Hippocampal formation (tissue), 2 donors: ENCODE data around the gene CALN1.
"Not testable (repeated sequence)": the region's sequence is repeated elsewhere in the genome, so short reads cannot be mapped to it uniquely, and the experiment has no call there.

ENCODE experiments used
- DNase-seq, 2 donors: peaks; one replicate each; lab custom pipeline; 2025; lab: John Stamatoyannopoulos, UW

CALN1 gene

DNA sequence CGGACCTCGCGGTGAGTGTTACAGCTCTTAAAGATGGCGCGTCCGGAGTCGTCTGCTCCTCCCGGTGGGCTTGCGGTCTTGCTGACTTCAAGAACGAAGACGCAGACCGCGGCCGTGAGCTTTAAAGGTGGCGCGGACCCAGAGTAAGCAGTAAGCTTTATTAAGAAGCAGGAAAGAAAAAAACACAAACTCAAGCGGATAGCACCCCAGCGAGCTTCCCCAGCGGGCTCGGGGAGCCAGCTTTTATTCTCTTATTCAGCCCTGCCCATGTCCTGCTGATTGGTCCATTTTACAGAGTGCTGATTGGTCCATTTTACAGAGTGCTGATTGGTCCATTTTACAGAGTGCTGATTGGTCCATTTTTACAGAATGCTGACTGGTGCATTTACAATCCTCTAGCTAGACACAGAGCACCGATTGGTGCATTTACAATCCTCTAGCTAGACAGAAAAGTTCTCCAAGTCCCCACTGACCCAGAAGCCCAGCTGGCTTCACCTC, at the start of gene CALN1:
Gene CALN1 (minus strand): TSS at position 218 of the 498 bp plus-strand sequence.
- not testable (repeated sequence) for DNase-seq

DNA sequence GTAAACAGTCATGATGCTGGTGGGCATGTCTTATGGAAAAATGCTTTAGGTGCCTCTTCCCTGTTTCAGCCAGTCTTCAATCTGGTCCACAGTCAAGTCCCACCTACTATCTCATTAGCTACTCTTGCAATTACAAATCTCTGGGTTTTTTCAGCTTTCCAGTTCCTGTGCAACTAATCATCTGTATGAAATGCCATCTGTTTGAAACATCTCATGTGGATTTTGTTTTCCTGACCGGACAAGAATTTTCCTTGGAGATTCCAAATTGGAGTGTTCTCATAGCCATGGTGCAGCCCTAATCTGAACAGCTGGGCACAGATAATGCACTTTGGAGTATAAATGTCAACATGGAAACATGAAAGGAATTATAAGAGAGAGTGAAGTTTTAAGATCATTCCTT, 41.3 kb upstream of the CALN1 start:
- no peak for DNase-seq

DNA sequence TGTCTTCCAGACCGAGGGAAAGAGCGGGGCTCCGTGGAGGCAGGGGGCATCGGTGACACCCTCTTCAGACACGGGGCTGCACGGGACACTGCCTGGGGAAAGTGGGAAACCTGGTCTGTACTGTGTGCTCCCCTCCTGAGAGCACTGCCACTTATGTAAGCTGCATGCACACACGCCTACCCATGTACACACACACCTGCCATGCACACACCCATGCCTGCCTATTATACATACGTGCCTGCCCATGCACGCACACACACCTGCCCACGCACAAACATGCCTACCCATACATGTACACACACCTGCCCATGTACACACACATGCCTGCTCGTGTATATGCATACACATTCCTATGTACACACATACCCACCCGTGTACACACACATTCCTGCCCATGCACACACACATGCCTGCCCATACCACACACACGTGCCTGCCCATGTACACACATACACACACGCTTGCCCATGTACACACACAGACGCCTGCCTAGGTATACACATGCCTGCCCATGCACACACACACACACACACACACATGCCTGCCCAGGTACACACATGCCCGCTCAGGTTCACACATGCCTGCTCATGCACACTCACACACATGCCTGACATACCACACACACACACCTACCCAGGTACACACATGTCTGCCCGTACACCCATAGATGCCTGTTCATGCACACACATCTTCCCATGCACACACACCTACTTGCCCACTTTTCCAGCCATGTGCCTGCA, 35.5 kb upstream of the CALN1 start:
- DNase-seq = no peak

DNA sequence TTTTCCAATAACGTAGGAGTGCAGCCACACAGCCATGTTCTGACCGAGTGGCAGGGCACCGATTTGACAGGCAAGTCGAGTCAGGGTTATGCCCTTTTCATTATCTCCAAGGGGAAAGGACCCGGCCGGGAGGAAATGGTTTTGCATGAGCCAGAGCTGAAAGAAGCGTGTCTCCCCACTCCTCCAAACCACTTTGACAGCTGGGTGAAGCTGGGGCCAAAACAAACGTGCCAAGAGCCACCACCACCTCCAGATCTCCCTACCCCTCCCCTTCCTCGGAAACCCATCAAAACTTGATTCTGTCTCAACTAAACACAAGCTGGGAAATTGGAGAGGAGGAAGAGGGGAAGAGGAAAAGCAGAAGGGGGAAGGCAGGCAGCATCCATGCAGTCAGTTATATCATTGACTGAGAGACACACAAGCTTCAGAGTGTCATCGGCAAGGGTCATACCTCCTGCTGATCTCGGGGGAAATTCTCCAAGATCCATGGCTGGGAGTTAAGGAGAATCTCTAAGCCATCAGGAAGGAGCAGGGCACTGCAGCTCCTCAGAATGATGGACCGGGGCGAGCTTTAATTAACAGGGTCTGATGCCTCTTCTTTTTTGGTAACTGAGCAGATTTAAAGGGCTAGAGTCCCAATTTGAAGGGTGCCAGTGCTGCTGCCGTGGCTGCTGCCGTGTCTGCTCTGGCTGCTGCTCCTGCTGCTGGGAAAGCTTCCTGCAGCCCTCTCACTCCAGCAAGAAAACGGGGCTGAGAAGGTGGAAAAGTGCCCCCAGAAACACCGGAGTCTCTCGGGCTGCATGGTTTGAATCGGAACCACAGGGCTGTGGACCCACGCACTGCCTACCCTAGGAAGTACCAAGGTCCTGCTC, 34.7 kb upstream of the CALN1 start:
- DNase-seq = no peak

DNA sequence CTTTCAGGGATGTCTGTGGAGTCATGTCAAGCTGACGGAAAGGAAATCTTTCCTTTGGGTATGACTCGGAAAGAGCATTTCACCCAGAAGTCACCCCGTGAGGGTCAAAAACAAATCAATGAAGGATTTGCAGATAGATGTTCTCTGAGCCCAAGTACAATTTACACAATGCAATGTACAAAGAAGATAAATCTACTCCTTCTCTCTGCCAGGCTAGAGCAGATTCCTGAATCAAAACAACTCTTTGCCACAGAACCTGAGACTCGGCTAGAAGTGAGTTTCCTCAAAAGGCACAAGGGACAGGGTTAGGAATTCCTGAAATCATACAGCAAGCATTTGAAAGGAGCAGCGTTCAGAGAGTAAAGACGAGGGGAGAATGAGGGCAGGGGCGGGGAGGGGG, 34.0 kb upstream of the CALN1 start:
- DNase-seq = no peak

DNA sequence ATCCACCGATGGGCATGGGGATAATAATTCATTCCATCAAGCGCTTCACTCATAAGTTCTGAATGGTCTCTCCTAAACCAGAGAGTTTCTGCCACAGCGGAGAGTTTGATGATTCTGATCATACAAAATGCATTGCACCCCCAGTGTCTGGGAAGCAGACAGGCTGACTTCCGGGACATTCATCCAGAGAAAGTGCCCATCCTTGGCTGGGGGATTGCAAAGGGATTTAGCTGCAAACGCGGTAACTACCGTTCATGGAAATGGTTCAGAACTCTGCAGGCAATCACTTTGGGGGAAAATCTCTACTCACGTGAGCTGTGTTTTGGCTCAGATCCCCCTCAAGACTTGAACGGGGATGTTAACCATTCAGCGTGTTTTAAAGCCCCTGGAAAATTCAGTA, 33.4 kb upstream of the CALN1 start:
- no peak for DNase-seq

DNA sequence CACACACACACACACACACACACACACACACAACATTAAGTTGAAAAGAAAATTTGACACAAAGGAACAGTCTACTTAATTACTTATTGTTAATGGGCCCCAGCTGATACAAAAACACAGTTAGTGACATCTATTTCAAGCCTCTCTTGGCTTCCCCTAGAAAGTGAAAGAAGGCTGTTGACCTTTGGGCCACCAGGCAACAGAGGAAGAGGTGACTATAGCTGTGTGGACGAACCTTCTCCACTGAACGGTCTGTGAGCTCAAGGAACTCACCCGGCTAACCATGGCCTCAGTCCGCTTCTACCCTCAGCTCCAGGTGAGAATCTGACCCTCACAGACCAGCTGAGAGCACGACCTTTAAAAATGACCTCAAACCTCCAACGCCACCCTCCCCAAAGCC, 32.9 kb upstream of the CALN1 start:
- DNase-seq = no peak

DNA sequence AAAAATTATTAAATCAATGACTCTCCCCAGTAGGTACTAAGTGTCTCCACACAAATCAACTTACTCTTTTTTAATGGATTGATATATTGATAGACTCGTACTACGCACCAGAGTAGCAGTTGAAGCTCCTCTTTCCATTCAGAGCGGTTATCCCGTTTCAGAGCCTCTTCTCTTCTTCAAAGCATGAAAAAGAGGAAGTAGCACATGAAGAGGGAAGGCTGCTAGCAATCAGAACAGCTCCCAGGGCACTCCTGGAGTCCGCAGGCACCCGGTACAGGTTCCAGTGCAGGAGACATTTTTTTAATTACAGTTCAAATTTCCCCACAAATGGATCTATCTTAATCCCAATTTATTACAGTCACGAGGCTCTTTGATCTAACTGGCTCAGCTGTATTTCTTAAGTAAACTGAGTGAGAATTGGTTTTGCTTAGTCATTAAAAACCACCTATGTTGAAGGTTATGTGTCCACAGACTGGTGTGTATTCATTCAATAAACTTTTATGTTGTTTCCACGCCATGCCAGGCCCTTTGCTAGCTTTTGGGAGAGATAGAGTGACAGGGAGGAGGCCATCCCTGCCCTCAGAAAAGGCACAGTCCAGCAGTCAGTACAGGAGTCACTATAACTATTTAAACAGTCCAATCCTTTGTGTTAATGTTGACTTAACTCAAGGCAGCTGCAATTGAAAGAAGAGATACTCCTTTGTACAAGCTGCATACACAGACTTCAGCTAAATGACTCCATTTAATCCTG, 32.1 kb upstream of the CALN1 start:
- DNase-seq = no peak

DNA sequence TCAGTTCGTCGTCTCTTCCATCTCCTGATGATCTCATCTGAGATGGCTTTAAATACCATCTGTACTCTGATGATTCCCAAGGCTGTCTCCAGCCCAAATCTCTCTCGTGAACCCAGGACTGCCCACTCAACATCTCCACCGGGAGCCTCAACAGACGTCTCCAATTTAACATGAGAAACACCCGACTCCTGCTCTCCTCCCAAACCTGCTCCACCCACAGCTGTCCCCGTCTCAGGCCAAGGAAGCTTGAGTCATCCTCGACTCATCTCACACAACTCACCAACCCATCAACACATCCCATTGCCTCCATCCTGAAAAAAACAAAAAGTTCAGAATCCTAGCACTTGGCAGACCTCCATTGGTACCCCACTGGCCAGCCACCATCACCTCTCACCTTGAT, 29.7 kb upstream of the CALN1 start:
- no peak for DNase-seq

DNA sequence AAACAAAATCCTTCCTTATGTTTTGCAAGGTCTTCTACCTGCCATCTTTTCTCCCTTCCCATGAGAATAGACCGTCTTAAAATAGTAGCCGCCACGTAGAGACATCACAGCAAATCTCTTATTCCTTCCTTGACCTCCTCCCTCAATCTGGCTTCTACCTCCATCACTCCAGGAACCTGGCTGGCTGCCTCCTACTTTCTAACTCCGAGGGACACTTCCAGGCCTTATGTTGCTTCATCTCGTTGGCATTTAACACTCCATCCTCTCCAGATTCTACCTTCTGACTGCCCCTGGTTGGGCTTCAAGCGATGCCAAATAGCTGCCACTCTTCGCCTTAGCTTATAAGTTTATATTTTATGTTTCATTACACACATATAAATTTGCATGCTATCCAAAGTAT, 26.4 kb upstream of the CALN1 start:
- DNase-seq = no peak

DNA sequence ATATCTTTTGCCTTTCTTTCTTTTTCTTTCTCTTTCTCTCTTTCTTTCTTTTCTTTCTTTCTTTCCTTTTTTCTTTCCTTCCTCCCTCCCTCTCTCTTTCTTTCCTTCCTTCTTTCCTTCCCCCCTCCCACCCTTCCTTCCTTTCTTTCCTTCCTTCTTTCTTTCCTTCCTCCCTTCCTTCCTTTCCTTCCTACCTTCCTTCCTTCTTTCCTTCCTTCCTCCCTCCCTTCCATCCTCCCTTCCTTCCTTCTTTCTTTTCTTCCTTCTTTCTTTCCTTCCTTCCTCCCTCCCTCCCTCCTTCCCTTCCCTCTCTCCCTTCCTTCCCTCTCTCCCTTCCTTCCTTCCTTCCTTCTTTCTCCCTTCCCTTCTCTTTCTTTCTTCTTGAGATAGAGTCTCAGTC, 25.5 kb upstream of the CALN1 start:
- DNase-seq = no peak

DNA sequence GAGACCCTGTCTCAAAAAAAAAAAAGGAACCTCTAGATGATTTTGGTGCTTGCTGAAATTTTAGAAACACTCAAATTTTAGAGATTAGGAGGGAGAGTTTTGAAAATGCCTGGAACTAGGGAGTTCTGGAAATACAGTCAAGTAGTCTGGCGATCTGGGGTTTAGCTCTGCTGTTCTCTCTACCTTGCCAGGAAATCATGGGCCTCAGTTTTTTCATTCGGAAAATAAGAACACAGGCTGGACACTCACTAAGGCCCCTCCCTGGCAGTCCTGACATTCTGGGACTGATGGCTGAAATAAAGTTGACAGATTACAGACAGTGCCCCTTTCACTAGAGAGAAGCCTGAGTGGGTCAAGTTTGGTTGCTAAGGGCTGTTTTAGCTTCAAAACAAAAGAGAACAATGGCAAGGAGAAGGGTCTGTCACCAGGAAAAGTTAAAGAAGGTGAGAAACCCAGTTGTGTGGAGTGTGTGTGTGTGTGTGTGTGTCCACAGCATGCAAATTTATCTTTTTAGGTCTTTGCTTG, 25.0 kb upstream of the CALN1 start:
- DNase-seq = no peak

DNA sequence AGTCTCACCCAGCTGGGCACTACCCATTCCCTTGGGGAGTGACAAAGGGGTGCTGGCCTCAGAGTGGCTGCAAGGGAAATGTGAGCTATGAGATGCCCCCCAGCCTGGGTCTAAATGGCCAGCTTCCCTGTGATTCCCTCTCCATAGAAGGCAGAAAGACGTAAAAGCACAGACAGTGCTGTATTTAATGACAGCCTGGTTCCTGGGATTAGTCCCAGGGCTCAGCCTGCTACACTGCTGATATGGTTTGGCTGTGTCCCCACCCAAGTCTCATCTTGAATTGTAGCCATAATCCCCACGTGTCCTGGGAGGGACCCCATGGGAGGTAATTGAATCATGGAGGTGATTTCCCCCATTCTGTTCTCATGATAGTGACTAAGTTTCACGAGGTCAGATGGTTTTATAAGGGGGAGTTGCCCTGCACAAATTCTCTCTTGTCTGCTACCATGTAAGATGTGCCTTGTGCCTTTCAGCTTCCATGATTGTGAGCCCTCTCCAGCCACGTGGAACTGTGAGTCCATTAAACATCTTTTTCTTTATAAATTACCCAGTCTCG, 23.9 kb upstream of the CALN1 start:
- DNase-seq = no peak

DNA sequence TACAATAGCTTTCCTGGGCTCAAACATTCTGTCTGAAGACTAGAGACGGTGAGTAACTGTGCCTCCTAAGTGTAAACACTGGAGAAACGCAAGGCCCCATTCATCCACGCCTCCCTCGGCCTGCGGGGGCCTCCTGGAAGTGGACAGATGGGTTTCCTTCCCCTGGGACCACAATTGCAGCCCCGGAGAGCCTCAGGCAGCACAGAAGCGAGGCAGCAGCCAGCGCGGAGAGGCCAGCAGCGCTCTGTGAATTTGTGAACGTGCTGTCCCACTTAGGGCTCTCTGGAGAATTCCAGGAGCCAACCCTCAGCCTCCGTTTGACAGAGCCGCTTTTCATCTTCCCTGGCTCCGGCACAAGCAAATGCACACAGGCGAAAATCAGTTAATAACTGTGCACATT, 23.2 kb upstream of the CALN1 start:
- DNase-seq = no peak

DNA sequence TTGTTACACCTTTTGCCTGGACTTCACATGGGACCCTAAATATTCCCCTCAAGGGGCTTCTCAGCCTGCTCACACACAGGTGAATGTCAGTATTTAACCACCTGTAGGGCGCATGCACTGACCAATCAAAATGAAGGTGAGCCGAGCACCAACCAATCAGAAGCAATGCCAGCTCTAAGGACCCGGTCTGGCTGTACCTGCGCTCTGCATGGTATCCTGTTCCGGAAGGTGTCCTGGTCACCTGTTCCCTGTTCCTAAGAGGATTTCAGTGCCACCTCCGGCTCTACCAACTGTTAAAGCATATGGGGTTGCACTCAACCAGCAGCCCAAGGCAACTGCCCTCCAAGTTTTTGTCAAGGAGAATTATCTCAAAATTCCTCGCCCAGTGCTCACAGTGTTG, 18.4 kb upstream of the CALN1 start:
- DNase-seq = no peak

DNA sequence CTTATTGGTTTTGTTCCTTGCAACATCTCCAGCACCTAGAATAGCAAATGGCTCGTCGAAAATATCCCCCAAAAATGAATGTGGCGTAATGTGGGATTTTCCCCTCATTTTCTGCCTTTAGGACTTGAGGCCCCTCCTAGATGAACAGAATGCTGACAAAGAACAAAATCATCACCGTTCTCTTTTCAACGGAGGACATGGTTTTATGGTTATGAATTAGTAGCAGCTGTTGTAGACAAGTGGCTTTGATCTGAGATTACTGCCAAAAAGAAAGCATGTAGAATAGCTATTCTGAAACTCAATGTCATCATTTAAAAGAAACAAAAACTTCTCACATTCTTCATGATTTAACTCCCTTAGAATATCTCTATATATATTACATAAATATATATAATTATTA, 17.2 kb upstream of the CALN1 start:
- DNase-seq = no peak

DNA sequence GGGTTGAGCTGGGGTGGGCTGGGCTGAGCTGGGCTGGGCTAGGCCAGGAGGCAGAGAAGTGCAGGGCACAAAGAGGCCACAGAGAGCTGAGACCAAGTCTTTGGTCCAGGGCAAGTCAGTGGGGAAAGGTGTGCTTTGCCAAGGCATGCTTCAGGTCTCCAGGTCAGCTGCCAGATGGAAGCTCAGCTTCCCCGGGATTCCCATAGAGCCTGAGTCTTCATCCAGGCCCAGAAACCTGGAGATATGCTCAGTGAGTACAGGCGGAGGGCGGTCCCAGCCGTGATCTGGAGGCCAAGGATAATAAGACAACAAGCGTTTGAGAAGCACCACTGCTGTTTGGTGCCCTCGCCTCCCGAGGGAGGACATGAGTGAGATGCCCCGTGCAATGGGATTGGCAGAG, 4.7 kb upstream of the CALN1 start:
- no peak for DNase-seq

DNA sequence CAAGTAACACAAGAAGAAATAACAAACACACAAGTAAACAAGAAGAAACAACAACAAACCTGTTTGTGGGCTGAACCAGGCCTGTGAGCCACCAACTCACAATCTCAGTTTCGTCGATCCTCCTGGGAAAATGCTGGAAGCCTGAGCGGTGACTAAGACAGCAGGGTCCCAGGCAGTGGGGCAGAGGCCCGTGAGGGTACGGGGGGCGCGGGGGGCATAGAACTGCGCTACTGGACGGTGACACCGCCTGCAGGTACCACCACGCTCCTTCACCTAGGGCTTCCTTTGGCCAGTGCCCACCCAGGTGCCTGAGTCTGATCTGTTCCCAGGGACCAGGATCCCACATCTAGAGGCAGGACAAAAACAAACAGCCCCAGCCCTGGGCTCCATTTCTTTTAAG, 3.4 kb upstream of the CALN1 start:
- DNase-seq = no peak

DNA sequence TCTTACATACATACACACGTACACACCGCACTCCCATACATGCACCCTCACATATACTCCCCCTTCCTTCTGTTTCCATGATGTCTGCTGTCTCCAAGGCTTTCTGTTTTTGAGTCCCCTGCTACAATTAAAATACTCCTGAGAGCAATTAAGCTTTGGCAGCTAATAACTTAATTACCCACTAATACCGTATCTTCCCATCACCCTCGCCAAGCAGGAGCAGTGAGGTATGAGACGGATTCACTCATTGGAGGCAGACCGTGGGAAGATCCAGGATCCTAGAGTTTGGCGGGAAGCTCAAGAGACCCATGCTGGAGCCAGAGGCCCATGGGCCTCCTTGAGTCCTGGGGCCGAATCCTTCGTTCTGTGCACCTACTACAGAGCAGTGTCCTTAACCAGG, 1.7 kb upstream of the CALN1 start:
- no peak for DNase-seq

DNA sequence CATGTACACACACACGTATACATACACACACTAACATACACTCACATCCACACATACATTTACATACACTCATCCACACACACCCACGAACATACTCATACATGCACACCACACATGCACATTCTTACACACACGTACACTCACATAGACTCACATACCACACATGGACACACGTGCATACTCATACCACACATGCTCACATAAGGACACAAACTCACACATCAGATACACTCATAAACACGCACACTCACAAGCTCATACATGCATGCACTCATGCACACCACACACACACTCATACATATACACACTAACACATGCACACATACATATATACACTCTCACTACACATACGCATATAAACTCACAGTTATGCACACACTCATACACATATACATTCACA, 1.2 kb upstream of the CALN1 start:
- DNase-seq = no peak

DNA sequence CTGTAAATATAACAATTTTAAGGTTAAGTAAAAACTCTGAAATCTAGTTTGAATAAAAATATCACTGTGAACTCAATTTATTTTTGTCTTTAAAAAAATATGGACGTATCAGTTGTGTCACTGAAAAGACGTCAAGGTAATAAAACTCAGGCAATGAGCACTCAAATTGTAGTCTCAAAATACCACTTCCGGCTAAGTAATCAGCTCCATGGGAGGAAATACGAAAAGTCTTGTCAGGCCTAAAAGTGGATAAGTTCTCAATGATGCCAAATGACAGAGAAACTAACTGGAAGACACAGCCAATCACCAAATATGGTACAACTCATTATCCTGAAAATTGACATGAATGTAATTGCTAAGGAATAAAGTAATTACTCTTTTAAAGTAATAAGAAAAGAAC, 719 bp downstream of the CALN1 start:
- no peak for DNase-seq

DNA sequence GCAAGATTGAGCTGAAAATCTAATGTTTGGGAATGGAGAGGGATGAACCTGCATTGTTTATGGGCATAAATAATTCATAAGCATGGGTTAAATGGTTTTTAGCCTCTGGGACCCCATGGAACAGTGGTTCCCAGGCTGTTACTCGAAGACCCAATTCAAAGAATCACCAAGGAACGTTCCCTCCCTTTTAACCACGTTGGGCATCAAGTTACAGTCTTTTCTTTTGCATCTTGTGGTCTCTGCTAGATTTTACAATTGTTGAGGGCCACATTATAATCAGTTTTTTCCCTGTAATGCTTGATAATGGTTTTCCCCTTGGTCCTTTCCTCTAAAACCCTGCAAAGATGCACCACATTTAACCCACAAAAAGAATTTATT, 2.5 kb downstream of the CALN1 start:
- no peak for DNase-seq
